ENCODE data around the gene PON2. TPM values are rescaled to one million over a fixed set of nuclear protein-coding genes. Genes with fewer than 3 reads are reported as not detected.

PON2 gene
- total RNA-seq, 1 experiment from 2014 or later: 21.4 TPM

GRCh38 chr7:95471071-95471470 lies 36.2 kb upstream of the PON2 start:
- H3K27ac Mint-ChIP-seq: peak overlapping the region; percentile 92
- no peaks in the 10 kb centered on the region for H3K27me3 Mint-ChIP-seq (ENCODE audit: low read depth)
- ChIA-PET POLR2A (no interaction called here), CTCF (interaction anchor here (1.0 to 1.6 kb wide), 3 partner anchors 17 to 1021 kb away, joined by 4 to 6 read pairs (median 4); partner anchors contain the start of gene PON3)
- H3K36me3 Mint-ChIP-seq: no peaks in the 10 kb centered on the region
- peak; percentile 16; the same call in 1 of the 2 replicates for ATAC-seq
- H3K4me1 Mint-ChIP-seq: peaks cover 41% of the 10 kb centered on the region
- no peak for DNase-seq (ENCODE audit: low spot score)
- no peaks in the 10 kb centered on the region for H3K9me3 Mint-ChIP-seq
- H3K4me3 Mint-ChIP-seq: peak overlapping the region; percentile 37; the same call in 1 of the 2 replicates
- TF ChIP-seq RORB (CRISPR knock-in tag; IDR thresholded peaks at IDR 0.05) (no peak), ZNF219 (CRISPR knock-in tag; IDR thresholded peaks at IDR 0.05; ENCODE audit: borderline replicate concordance) (no peak), GTF2I (CRISPR knock-in tag; conservative IDR thresholded peaks at IDR 0.05) (no peak), HMGA2 (CRISPR knock-in tag; IDR thresholded peaks at IDR 0.05) (no peak), NFE2L1 (CRISPR knock-in tag; IDR thresholded peaks at IDR 0.05) (no peak), SMAD4 (CRISPR knock-in tag; IDR thresholded peaks at IDR 0.05) (no peak), FOXJ3 (CRISPR knock-in tag; IDR thresholded peaks at IDR 0.05; ENCODE audit: borderline replicate concordance) (no peak), MAX (CRISPR knock-in tag; IDR thresholded peaks at IDR 0.05) (no peak), GRHL2 (CRISPR knock-in tag; IDR thresholded peaks at IDR 0.05; ENCODE audit: insufficient replicate concordance, severe bottlenecking) (no peak), IRF2 (CRISPR knock-in tag; IDR thresholded peaks at IDR 0.05; ENCODE audit: borderline replicate concordance, low read depth) (no peak), TEAD4 (CRISPR knock-in tag; IDR thresholded peaks at IDR 0.05) (no peak), NR1H2 (CRISPR knock-in tag; IDR thresholded peaks at IDR 0.05) (no peak), NR3C1 (CRISPR knock-in tag; conservative IDR thresholded peaks at IDR 0.05; ENCODE audit: low read depth) (no peak), CTCF (IDR thresholded peaks at IDR 0.05) (no peak), TCF7 (CRISPR knock-in tag; IDR thresholded peaks at IDR 0.05; ENCODE audit: low read depth) (no peak), ETV6 (CRISPR knock-in tag; IDR thresholded peaks at IDR 0.05) (no peak), ZNF416 (CRISPR knock-in tag; IDR thresholded peaks at IDR 0.05) (no peak), NR2C2 (CRISPR knock-in tag; IDR thresholded peaks at IDR 0.05) (no peak)

- H3K27me3 Mint-ChIP-seq (ENCODE audit: low read depth): no peaks in the 10 kb centered on the region
- ChIA-PET POLR2A (no interaction called here), CTCF (interaction anchor here (1.0 to 1.6 kb wide), 4 partner anchors 17 to 1021 kb away, joined by 3 to 6 read pairs (median 4); partner anchors contain the start of gene PON3)
- TF ChIP-seq GABPB1 (CRISPR knock-in tag; IDR thresholded peaks at IDR 0.05) (peak; percentile 27; the same call in 1 of the 2 replicates), ZNF219 (CRISPR knock-in tag; IDR thresholded peaks at IDR 0.05; ENCODE audit: borderline replicate concordance) (no peak)
- DNase-seq (ENCODE audit: low spot score) (no peak), ATAC-seq (peak; percentile 35)
- H3K4me3 Mint-ChIP-seq: no peak overlapping the region
- no peaks in the 10 kb centered on the region for H3K9me3 Mint-ChIP-seq
- no peak overlapping the region for H3K27ac Mint-ChIP-seq
- peaks cover 41% of the 10 kb centered on the region for H3K4me1 Mint-ChIP-seq
- H3K36me3 Mint-ChIP-seq: no peaks in the 10 kb centered on the region
These were observed 35.6 kb upstream of the PON2 start for GRCh38 chr7:95470452-95470851.

DNA sequence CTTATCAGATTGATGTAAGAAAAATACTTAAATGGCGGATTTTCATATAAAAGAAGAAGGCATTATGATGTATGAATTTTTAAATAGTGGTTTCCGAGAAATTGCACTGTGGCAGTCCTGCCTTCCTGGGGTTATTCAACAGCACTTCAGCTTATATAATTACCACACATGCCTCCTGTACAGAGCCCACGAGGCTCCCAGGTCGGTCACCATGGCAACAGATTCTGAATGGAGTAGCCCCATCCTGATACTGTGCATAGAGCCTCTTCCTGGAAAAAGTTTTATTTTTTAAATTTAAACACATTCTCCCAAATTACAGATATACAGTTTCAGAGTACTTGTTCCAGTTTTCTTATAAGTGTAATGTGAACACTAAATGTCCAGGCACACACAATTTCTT lies 35.0 kb upstream of the PON2 start:
- Mint-ChIP-seq H3K4me1 (peaks cover 41% of the 10 kb centered on the region), H3K27ac (no peak overlapping the region), H3K9me3 (no peaks in the 10 kb centered on the region), H3K36me3 (no peaks in the 10 kb centered on the region), H3K27me3 (ENCODE audit: low read depth) (no peaks in the 10 kb centered on the region), H3K4me3 (no peak overlapping the region)
- POLR2A ChIA-PET: no interaction called here
- CTCF ChIA-PET: interaction anchor here (1.2 to 1.6 kb wide), 2 partner anchors 42 to 74 kb away, joined by 3 to 6 read pairs; partner anchors contain the start of gene PON3
- no peak for ATAC-seq
- DNase-seq (ENCODE audit: low spot score): no peak
- TF ChIP-seq GTF2I (CRISPR knock-in tag; conservative IDR thresholded peaks at IDR 0.05): no peak
- TF ChIP-seq, protein P1, sequence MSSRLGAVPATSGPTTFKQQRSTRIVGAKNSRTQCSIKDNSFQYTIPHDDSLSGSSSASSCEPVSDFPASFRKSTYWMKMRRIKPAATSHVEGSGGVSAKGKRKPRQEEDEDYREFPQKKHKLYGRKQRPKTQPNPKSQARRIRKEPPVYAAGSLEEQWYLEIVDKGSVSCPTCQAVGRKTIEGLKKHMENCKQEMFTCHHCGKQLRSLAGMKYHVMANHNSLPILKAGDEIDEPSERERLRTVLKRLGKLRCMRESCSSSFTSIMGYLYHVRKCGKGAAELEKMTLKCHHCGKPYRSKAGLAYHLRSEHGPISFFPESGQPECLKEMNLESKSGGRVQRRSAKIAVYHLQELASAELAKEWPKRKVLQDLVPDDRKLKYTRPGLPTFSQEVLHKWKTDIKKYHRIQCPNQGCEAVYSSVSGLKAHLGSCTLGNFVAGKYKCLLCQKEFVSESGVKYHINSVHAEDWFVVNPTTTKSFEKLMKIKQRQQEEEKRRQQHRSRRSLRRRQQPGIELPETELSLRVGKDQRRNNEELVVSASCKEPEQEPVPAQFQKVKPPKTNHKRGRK (CRISPR knock-in tag; IDR thresholded peaks at IDR 0.05; ENCODE audit: borderline replicate concordance): no peak
- TF ChIP-seq, protein P2, sequence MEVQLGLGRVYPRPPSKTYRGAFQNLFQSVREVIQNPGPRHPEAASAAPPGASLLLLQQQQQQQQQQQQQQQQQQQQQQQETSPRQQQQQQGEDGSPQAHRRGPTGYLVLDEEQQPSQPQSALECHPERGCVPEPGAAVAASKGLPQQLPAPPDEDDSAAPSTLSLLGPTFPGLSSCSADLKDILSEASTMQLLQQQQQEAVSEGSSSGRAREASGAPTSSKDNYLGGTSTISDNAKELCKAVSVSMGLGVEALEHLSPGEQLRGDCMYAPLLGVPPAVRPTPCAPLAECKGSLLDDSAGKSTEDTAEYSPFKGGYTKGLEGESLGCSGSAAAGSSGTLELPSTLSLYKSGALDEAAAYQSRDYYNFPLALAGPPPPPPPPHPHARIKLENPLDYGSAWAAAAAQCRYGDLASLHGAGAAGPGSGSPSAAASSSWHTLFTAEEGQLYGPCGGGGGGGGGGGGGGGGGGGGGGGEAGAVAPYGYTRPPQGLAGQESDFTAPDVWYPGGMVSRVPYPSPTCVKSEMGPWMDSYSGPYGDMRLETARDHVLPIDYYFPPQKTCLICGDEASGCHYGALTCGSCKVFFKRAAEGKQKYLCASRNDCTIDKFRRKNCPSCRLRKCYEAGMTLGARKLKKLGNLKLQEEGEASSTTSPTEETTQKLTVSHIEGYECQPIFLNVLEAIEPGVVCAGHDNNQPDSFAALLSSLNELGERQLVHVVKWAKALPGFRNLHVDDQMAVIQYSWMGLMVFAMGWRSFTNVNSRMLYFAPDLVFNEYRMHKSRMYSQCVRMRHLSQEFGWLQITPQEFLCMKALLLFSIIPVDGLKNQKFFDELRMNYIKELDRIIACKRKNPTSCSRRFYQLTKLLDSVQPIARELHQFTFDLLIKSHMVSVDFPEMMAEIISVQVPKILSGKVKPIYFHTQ (CRISPR knock-in tag; IDR thresholded peaks at IDR 0.05): no peak
- no peak for TF ChIP-seq ZNF219 (CRISPR knock-in tag; IDR thresholded peaks at IDR 0.05; ENCODE audit: borderline replicate concordance)
- TF ChIP-seq, protein P3, sequence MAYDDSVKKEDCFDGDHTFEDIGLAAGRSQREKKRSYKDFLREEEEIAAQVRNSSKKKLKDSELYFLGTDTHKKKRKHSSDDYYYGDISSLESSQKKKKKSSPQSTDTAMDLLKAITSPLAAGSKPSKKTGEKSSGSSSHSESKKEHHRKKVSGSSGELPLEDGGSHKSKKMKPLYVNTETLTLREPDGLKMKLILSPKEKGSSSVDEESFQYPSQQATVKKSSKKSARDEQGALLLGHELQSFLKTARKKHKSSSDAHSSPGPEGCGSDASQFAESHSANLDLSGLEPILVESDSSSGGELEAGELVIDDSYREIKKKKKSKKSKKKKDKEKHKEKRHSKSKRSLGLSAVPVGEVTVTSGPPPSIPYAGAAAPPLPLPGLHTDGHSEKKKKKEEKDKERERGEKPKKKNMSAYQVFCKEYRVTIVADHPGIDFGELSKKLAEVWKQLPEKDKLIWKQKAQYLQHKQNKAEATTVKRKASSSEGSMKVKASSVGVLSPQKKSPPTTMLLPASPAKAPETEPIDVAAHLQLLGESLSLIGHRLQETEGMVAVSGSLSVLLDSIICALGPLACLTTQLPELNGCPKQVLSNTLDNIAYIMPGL (CRISPR knock-in tag; IDR thresholded peaks at IDR 0.05): no peak
- TF ChIP-seq ELF4 (CRISPR knock-in tag; IDR thresholded peaks at IDR 0.05; ENCODE audit: low read depth): no peak
- TF ChIP-seq RELA (CRISPR knock-in tag; IDR thresholded peaks at IDR 0.05; ENCODE audit: borderline replicate concordance): no peak
- no peak for TF ChIP-seq IRF1 (CRISPR knock-in tag; IDR thresholded peaks at IDR 0.05)
- TF ChIP-seq GRHL2 (CRISPR knock-in tag; IDR thresholded peaks at IDR 0.05; ENCODE audit: insufficient replicate concordance, severe bottlenecking): no peak
